Thymus (tissue), 11 donors: ENCODE measurements around the gene COPS2. TPM values are rescaled to one million over a fixed set of nuclear protein-coding genes. Genes with fewer than 3 reads are reported as not detected.
"Not testable (repeated sequence)": the region's sequence is repeated elsewhere in the genome, so short reads cannot be mapped to it uniquely, and the experiment has no call there.

Source experiments
- DNase-seq, 9 donors: peaks; one replicate each; pipeline ENCODE4 v3.0.0-alpha.2; 2013; ENCODE audit warnings: low spot score in 9 of 9, low read depth in 6 of 9, missing footprints in 1 of 9
- H3K27ac ChIP-seq, 2 donors: one replicate each; pipeline ENCODE4 v1.5.1; 2013; ENCODE audit warnings: control low read depth in 1 of 2, low read depth in 1 of 2, low read length in 1 of 2, mild to moderate bottlenecking in 1 of 2, moderate library complexity in 1 of 2
- H3K27me3 ChIP-seq, 2 donors: one replicate each; pipeline ENCODE4 v1.5.1; 2013; ENCODE audit warnings: low read length in 1 of 2; ENCODE audit not compliant: control insufficient read depth in 2 of 2, insufficient read depth in 1 of 2
- H3K36me3 ChIP-seq, 2 donors: one replicate each; pipeline ENCODE4 v1.5.1; 2013; ENCODE audit warnings: low read length in 1 of 2, mild to moderate bottlenecking in 1 of 2, moderate library complexity in 1 of 2; ENCODE audit not compliant: control insufficient read depth in 2 of 2, insufficient read depth in 2 of 2
- H3K4me1 ChIP-seq, 2 donors: one replicate each; pipeline ENCODE4 v1.5.1; 2013; ENCODE audit warnings: low read length in 2 of 2; ENCODE audit not compliant: control insufficient read depth in 2 of 2, insufficient read depth in 2 of 2
- H3K4me3 ChIP-seq, 2 donors: one replicate each; pipeline ENCODE4 v1.5.1; 2013; ENCODE audit warnings: low read length in 2 of 2, control low read depth in 1 of 2, mild to moderate bottlenecking in 1 of 2
- H3K9me3 ChIP-seq, 2 donors: one replicate each; pipeline ENCODE4 v1.5.1; 2013; ENCODE audit warnings: low read length in 1 of 2, mild to moderate bottlenecking in 1 of 2; ENCODE audit not compliant: control insufficient read depth in 2 of 2, insufficient read depth in 1 of 2
- WGBS: extraction: QIAGEN DNeasy Blood & Tissue Kit; methylation state at CpG from one replicate; pipeline ENCODE4 v1.1.7; 2013; 5-methylcytosine and 5-hydroxymethylcytosine counted together
- polyA plus RNA-seq: library from polyadenylated mRNA; stranded (reverse); fragments of 200-250 nt; gene quantifications from one replicate; pipeline ENCODE4 v1.2.3, GENCODE V29; 2013
- total RNA-seq: library from RNA; stranded (reverse); fragments of 120-200 nt; gene quantifications from one replicate; pipeline ENCODE4 v1.2.4, GENCODE V29; 2013
- donor health status: healthy.

The COPS2 gene
- total and polyA plus RNA-seq, 2 donors: 47.3 to 47.7 TPM

DNA sequence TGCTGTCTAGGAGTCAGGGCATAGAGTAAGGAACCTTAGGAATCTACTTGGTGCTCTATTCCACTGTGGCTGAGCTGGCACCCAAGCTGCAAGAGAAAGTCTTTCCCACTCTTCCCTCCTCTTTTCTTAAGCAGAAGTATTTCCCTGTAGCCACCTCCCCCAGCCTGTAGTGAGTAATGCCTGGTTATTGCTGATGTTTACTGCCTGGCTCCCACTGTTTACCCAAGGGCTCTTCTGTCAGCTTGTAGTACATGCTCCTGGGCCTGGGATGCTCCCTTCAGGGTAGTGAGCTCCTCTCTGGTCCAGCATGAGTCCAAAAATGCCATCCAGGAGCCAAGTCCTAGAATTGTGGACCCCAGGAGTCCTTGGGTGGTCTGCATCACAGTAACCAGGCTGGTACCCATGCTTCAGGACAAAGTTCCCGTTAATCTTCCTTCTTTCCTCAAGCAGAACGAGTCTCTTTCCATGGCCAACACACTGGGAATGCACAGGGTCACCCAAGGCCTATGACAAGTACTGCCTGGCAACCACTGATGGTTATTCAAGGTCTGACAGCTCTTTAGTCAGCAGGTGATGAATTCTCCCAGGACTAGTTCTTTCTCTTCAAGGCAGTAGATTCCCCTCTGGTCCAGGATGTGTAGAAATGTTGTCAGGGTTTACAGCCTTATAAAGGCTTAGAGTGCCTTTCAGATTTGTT is 32.3 kb upstream of the COPS2 start:
- Histone ChIP-seq H3K27me3 (no peaks in the 10 kb centered on the region), H3K36me3 (no peaks in the 10 kb centered on the region), H3K4me3 (no peak overlapping the region), H3K27ac (no peak overlapping the region), H3K4me1 (no peaks in the 10 kb centered on the region), H3K9me3 (no peaks in the 10 kb centered on the region)
- no peak for DNase-seq
- WGBS: over 99% methylated on average over 2 of the region's 2 CpGs

GRCh38 chr15:49185473-49185872 is 30.1 kb upstream of the COPS2 start:
- Histone ChIP-seq H3K4me1 (no peaks in the 10 kb centered on the region), H3K36me3 (no peaks in the 10 kb centered on the region), H3K4me3 (no peak overlapping the region), H3K27ac (no peak overlapping the region), H3K27me3 (no peaks in the 10 kb centered on the region), H3K9me3 (no peaks in the 10 kb centered on the region)
- 93% methylated on average over 1 of the region's 1 CpG for WGBS
- DNase-seq: no peak

GRCh38 chr15:49183741-49184140 is 28.3 kb upstream of the COPS2 start:
- not testable (repeated sequence) for DNase-seq, H3K4me3 ChIP-seq, H3K4me1 ChIP-seq, H3K27ac ChIP-seq, H3K9me3 ChIP-seq, H3K36me3 ChIP-seq, H3K27me3 ChIP-seq
- WGBS: 98% methylated on average over 3 of the region's 3 CpGs

DNA sequence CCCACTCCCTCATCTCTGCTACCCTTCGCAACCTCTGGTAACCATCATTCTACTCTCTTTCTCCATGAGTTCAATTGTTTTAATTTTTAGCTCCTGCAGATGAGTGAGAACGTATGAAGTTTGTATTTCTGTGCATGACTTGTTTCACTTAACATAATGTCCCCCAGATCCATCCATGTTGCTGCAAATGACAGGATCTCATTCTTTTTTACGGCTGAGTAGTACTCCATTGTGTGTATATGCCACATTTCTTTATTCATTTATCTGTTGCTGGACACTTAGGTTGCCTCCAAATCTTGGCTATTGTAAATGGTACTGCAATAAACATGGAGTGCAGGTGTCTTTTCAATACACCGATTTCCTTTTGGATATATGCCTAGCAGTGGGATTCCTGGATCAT is 26.7 kb upstream of the COPS2 start:
- no peaks in the 10 kb centered on the region for H3K4me1 ChIP-seq
- no peak overlapping the region for H3K27ac ChIP-seq
- H3K27me3 ChIP-seq: no peaks in the 10 kb centered on the region
- H3K36me3 ChIP-seq: peaks cover 0 to 3% of the 10 kb centered on the region in 2 donors
- H3K4me3 ChIP-seq: no peak overlapping the region
- 98% methylated on average over 4 of the region's 4 CpGs for WGBS
- DNase-seq: no peak
- H3K9me3 ChIP-seq: no peaks in the 10 kb centered on the region

- Histone ChIP-seq H3K27ac (no peak overlapping the region), H3K9me3 (no peaks in the 10 kb centered on the region)
- DNase-seq: no peak
Measured at GRCh38 chr15:49179433-49180190, 24.2 kb upstream of the COPS2 start.

DNA sequence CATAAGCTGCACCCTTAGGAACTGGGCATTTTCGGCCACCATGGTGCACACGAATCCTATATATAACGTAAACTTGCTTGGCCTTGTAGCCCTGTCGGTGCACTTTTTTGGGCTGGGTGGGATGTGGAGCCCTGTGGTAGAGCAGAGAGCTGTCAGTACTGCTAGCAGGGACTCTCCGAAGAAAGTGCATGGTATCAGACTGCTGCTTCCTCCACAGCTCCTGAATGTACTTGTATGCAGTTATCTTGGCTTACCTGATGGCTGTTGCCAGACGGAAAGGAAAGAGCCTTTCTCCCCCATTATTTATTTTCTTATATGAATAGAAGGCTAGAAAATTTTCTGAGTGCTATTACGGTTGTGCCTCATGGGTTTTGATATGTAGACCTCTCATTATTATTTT is 23.1 kb upstream of the COPS2 start:
- H3K27me3 ChIP-seq: no peaks in the 10 kb centered on the region
- no peak for DNase-seq
- no peaks in the 10 kb centered on the region for H3K4me1 ChIP-seq
- peaks cover 0 to 5% of the 10 kb centered on the region in 2 donors for H3K36me3 ChIP-seq
- H3K9me3 ChIP-seq: no peaks in the 10 kb centered on the region
- H3K27ac ChIP-seq: no peak overlapping the region
- 97% methylated on average over 7 of the region's 7 CpGs for WGBS
- no peak overlapping the region for H3K4me3 ChIP-seq

More at GRCh38 chr15:49179433-49180190, 24.2 kb upstream of the COPS2 start:
- Histone ChIP-seq H3K4me1 (no peaks in the 10 kb centered on the region), H3K4me3 (no peak overlapping the region), H3K36me3 (peaks cover 0 to 5% of the 10 kb centered on the region in 2 donors), H3K27me3 (no peaks in the 10 kb centered on the region)
- 95% methylated on average over 1 of the region's 1 CpG for WGBS

GRCh38 chr15:49175582-49176397 is 20.4 kb upstream of the COPS2 start:
- H3K4me3 ChIP-seq: not testable (repeated sequence)

DNA sequence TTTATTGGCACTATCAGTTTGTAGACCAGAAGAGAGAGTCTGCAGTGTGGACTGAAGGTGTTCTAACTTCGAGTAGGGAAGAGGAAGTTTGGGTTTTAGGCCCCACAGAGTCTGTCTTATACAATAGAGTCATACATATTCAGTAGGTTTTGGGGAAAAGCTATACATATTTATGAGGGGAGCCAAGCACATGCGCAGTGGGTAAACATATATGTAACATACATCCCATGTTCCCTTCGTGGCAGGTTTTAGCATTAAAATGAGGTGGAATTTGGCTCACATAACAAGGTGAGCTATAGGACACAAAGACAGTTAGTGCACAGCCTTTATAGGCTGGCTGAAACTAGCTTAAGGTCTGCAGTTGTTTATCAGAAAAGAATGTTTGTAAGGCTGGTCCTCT is 19.5 kb upstream of the COPS2 start:
- peaks cover 0 to 5% of the 10 kb centered on the region in 2 donors for H3K36me3 ChIP-seq
- H3K4me1 ChIP-seq: peaks cover 3 to 5% of the 10 kb centered on the region in 2 donors
- H3K9me3 ChIP-seq: no peaks in the 10 kb centered on the region
- H3K27ac ChIP-seq: no peak overlapping the region
- DNase-seq: no peak
- no peaks in the 10 kb centered on the region for H3K27me3 ChIP-seq
- WGBS: 83% methylated on average over 3 of the region's 3 CpGs
- H3K4me3 ChIP-seq: no peak overlapping the region

More at GRCh38 chr15:49175582-49176397, 20.4 kb upstream of the COPS2 start:
- H3K9me3 ChIP-seq, H3K4me1 ChIP-seq, H3K27me3 ChIP-seq, H3K36me3 ChIP-seq, H3K27ac ChIP-seq, DNase-seq: not testable (repeated sequence)
- 96% methylated on average over 6 of the region's 6 CpGs for WGBS

DNA sequence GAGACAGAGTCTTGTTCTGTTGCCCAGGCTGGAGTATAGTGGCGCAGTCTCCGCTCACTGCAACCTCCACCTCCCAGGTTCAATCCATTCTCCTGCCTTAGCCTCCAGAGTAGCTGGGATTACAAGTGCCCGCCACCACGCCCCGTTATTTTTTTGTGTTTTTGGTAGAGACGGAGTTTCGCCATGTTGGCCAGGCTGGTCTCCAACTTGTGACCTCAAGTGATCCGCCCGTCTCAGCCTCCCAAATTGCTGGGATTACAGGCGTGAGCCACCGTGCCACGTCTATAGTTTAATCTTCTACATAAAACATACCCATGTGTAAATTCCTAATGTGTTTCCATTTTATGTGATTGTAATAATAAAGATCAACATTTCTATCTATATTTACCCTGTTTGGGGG is 16.4 kb upstream of the COPS2 start:
- Histone ChIP-seq H3K4me3 (no peak overlapping the region), H3K36me3 (peaks cover 0 to 2% of the 10 kb centered on the region in 2 donors), H3K4me1 (peaks cover 3 to 8% of the 10 kb centered on the region in 2 donors), H3K27me3 (no peaks in the 10 kb centered on the region), H3K9me3 (no peaks in the 10 kb centered on the region), H3K27ac (no peak overlapping the region)
- no peak for DNase-seq
- WGBS: 98% methylated on average over 12 of the region's 12 CpGs
